H9 (cell line): ENCODE results near the gene PHF21A. TPM values are rescaled to one million over a fixed set of nuclear protein-coding genes. Genes with fewer than 3 reads are reported as not detected.
A peak's percentile ranks its signal among the peaks of the same experiment; 100 is the strongest.

Experiments used
- DNase-seq: peaks from one replicate; pipeline ENCODE4 v3.0.0-alpha.2; 2017
- H2AFZ ChIP-seq: one replicate; pipeline ENCODE4 v1.6.1; 2013; ENCODE audit warnings: mild to moderate bottlenecking, low read length, control low read depth, moderate library complexity
- H2AK5ac ChIP-seq: 2 replicates; pipeline ENCODE4 v1.6.1; 2013; ENCODE audit warnings: low read length, control low read depth, mixed read lengths; ENCODE audit not compliant: insufficient read length
- H2BK120ac ChIP-seq: one replicate; pipeline ENCODE4 v1.6.1; 2013; ENCODE audit warnings: low read depth, mild to moderate bottlenecking, low read length, control low read depth, inconsistent platforms; ENCODE audit not compliant: poor library complexity, severe bottlenecking
- H2BK12ac ChIP-seq: 2 replicates; pipeline ENCODE4 v1.6.1; 2013; ENCODE audit warnings: low read length, control low read depth, mixed read lengths, low read depth; ENCODE audit not compliant: insufficient read length
- H2BK15ac ChIP-seq: 2 replicates; pipeline ENCODE4 v1.6.1; 2013; ENCODE audit warnings: low read depth, low read length, control low read depth
- H2BK20ac ChIP-seq: one replicate; pipeline ENCODE4 v1.6.1; 2013; ENCODE audit warnings: low read depth, mild to moderate bottlenecking, low read length, control low read depth, inconsistent platforms; ENCODE audit not compliant: poor library complexity, severe bottlenecking
- H2BK5ac ChIP-seq: 2 replicates; pipeline ENCODE4 v1.6.1; 2013; ENCODE audit warnings: low read length, control low read depth, mixed read lengths; ENCODE audit not compliant: insufficient read length
- H3K14ac ChIP-seq: 2 replicates; pipeline ENCODE4 v1.6.1; 2013; ENCODE audit warnings: low read length, control low read depth; ENCODE audit not compliant: insufficient read depth
- H3K18ac ChIP-seq: 2 replicates; pipeline ENCODE4 v1.6.1; 2013; ENCODE audit warnings: low read depth, mild to moderate bottlenecking, mixed read lengths, low read length, control low read depth; ENCODE audit not compliant: insufficient read length
- H3K23ac ChIP-seq: 2 replicates; pipeline ENCODE4 v1.6.1; 2013; ENCODE audit warnings: low read length, control low read depth, mixed read lengths, low read depth; ENCODE audit not compliant: insufficient read length
- H3K23me2 ChIP-seq: 2 replicates; pipeline ENCODE4 v1.6.1; 2013; ENCODE audit warnings: low read depth, mild to moderate bottlenecking, mixed read lengths, low read length, control low read depth; ENCODE audit not compliant: insufficient read length, poor library complexity, severe bottlenecking
- H3K27ac ChIP-seq: 2 replicates; pipeline ENCODE4 v1.5.1; 2013; ENCODE audit warnings: low read length, control low read depth, mixed read lengths, low read depth; ENCODE audit not compliant: insufficient read length
- H3K27me3 ChIP-seq: 2 replicates; pipeline ENCODE4 v1.6.1; 2013; ENCODE audit warnings: low read length, control low read depth, inconsistent platforms; ENCODE audit not compliant: insufficient read depth
- H3K4ac ChIP-seq: 2 replicates; pipeline ENCODE4 v1.6.1; 2013; ENCODE audit warnings: low read depth, mild to moderate bottlenecking, control low read depth, inconsistent platforms, low read length, moderate library complexity
- H3K4me1 ChIP-seq: 2 replicates; pipeline ENCODE4 v1.6.1; 2013; ENCODE audit warnings: low read length, control low read depth, inconsistent platforms; ENCODE audit not compliant: insufficient read depth
- H3K4me2 ChIP-seq: 2 replicates; pipeline ENCODE4 v1.6.1; 2013; ENCODE audit warnings: low read length, control low read depth, mixed read lengths; ENCODE audit not compliant: insufficient read length, insufficient read depth
- H3K56ac ChIP-seq: 2 replicates; pipeline ENCODE4 v1.6.1; 2013; ENCODE audit warnings: low read depth, mild to moderate bottlenecking, mixed read lengths, low read length, control low read depth; ENCODE audit not compliant: insufficient read length
- H3K79me1 ChIP-seq: 2 replicates; pipeline ENCODE4 v1.6.1; 2013; ENCODE audit warnings: low read depth, mild to moderate bottlenecking, moderate library complexity, low read length, control low read depth, inconsistent platforms; ENCODE audit not compliant: insufficient read depth, poor library complexity, severe bottlenecking
- H3K79me2 ChIP-seq: 2 replicates; pipeline ENCODE4 v1.6.1; 2013; ENCODE audit warnings: low read length, control low read depth, inconsistent platforms; ENCODE audit not compliant: insufficient read depth
- H3K9ac ChIP-seq: 2 replicates; pipeline ENCODE4 v1.6.1; 2013; ENCODE audit warnings: low read length, control low read depth, mixed read lengths; ENCODE audit not compliant: insufficient read length; ENCODE audit errors: extremely low read depth
- H3K9me3 ChIP-seq: one replicate; pipeline ENCODE4 v1.6.1; 2013; ENCODE audit warnings: low read depth, low read length, inconsistent platforms; ENCODE audit not compliant: control insufficient read depth
- H3T11ph ChIP-seq: one replicate; pipeline ENCODE4 v1.6.1; 2013; ENCODE audit warnings: mild to moderate bottlenecking, low read length, control low read depth, inconsistent platforms
- H4K20me1 ChIP-seq: one replicate; pipeline ENCODE4 v1.6.1; 2013; ENCODE audit not compliant: control insufficient read depth, insufficient read length, insufficient read depth
- H4K5ac ChIP-seq: 2 replicates; pipeline ENCODE4 v1.6.1; 2013; ENCODE audit warnings: low read depth, mild to moderate bottlenecking, mixed read lengths, low read length, control low read depth; ENCODE audit not compliant: insufficient read length
- H4K8ac ChIP-seq: replicated peaks from 2 replicates; pipeline ENCODE4 v1.6.1; 2013; ENCODE audit warnings: low read length, control low read depth, mixed read lengths, low read depth; ENCODE audit not compliant: insufficient read length
- H4K91ac ChIP-seq: 2 replicates; pipeline ENCODE4 v1.6.1; 2013; ENCODE audit warnings: low read depth, mild to moderate bottlenecking, moderate library complexity, mixed read lengths, low read length, control low read depth; ENCODE audit not compliant: insufficient read length
- H3K27ac Mint-ChIP-seq, 3 experiments: 2 replicates in 2 of 3; 3 replicates in 1 of 3; pipeline ENCODE4 v1.8.0; 2020 to 2021; ENCODE audit warnings: mixed read lengths in 3 of 3, mild to moderate bottlenecking in 1 of 3, moderate library complexity in 1 of 3
- H3K27me3 Mint-ChIP-seq: 2 replicates; pipeline ENCODE4 v1.8.0; 2021; ENCODE audit warnings: low read depth, mild to moderate bottlenecking, moderate library complexity, mixed read lengths
- H3K36me3 Mint-ChIP-seq, 3 experiments: 2 replicates in 2 of 3; 3 replicates in 1 of 3; pipeline ENCODE4 v1.8.0; 2020 to 2021; ENCODE audit warnings: low read depth in 3 of 3, mixed read lengths in 3 of 3; ENCODE audit not compliant: insufficient read depth in 1 of 3
- H3K4me1 Mint-ChIP-seq, 2 experiments: 2 replicates each; pipeline ENCODE4 v1.8.0; 2020; ENCODE audit warnings: mixed read lengths in 2 of 2
- H3K4me3 Mint-ChIP-seq, 2 experiments: 2 replicates in 1 of 2; 3 replicates in 1 of 2; pipeline ENCODE4 v1.8.0; 2020 to 2021; ENCODE audit warnings: mild to moderate bottlenecking in 2 of 2, mixed read lengths in 2 of 2, moderate library complexity in 1 of 2
- H3K9me3 Mint-ChIP-seq, 2 experiments: 2 replicates in 1 of 2; 3 replicates in 1 of 2; pipeline ENCODE4 v1.8.0; 2020; ENCODE audit warnings: mild to moderate bottlenecking in 2 of 2, mixed read lengths in 2 of 2, moderate library complexity in 1 of 2
- CTCF ChIP-seq: fragments of 200-600 bp; sonication (generic); conservative IDR thresholded peaks from 3 replicates; pipeline ENCODE4 v1.8.0; 2021; ENCODE audit warnings: antibody characterized with exemption, mild to moderate bottlenecking
- WGBS: extraction: QIAGEN DNeasy Blood & Tissue Kit; methylation state at CpG from one replicate; pipeline ENCODE4 v1.1.7; 2013; ENCODE audit warnings: missing lambda C conversion rate, low lambda C conversion rate, mixed read lengths; ENCODE audit not compliant: insufficient read length; ENCODE audit errors: extremely low coverage; 5-methylcytosine and 5-hydroxymethylcytosine counted together
- total RNA-seq: library from RNA; stranded (reverse); gene quantifications from 2 replicates; pipeline ENCODE4 v1.2.1, GENCODE V29; 2021

The PHF21A gene
- total RNA-seq, 1 experiment from 2014 or later, result 33.8 TPM

GRCh38 chr11:45930951-45931570 lies 190.2 kb downstream of the PHF21A start:
- Histone ChIP-seq H3K23me2 (no peaks in the 10 kb centered on the region), H3K79me2 (no peaks in the 10 kb centered on the region), H3K4me1 (no peaks in the 10 kb centered on the region), H3K9ac (no peak overlapping the region), H4K5ac (no peak overlapping the region), H4K91ac (no peak overlapping the region), H3T11ph (no peak overlapping the region), H3K4ac (no peak overlapping the region), H4K8ac (no peak overlapping the region), H3K9me3 (no peaks in the 10 kb centered on the region), H2AFZ (no peak overlapping the region), H2BK15ac (no peak overlapping the region), H3K18ac (no peak overlapping the region), H3K23ac (no peak overlapping the region), H3K56ac (no peak overlapping the region), H3K4me2 (no peak overlapping the region), H3K14ac (no peak overlapping the region), H3K79me1 (no peaks in the 10 kb centered on the region), H3K27me3 (no peaks in the 10 kb centered on the region), H3K27ac (no peak overlapping the region), H4K20me1 (no peaks in the 10 kb centered on the region), H2BK120ac (no peak overlapping the region), H2BK20ac (no peak overlapping the region), H2BK12ac (no peak overlapping the region), H2AK5ac (no peak overlapping the region), H2BK5ac (no peak overlapping the region)
- Mint-ChIP-seq H3K27me3 (no peaks in the 10 kb centered on the region), H3K9me3 (no peaks in the 10 kb centered on the region), H3K27ac (peak overlapping the region in 2 of 3 experiments; percentile 39 to 56; a peak in 3 of 7 replicates), H3K4me3 (no peak overlapping the region), H3K4me1 (peaks cover 5 to 11% of the 10 kb centered on the region in 2 experiments; a peak in 1 of 4 replicates), H3K36me3 (peaks cover 12 to 64% (median 63%) of the 10 kb centered on the region in 3 experiments)
- DNase-seq, result no peak
- no peak for TF ChIP-seq CTCF
- no CpG with 5 or more reads among the region's 8 CpGs for WGBS
